Tibial nerve (tissue), 4 donors: Measurements from ENCODE around the gene SLC66A2. TPM values are rescaled to one million over a fixed set of nuclear protein-coding genes. Genes with fewer than 3 reads are reported as not detected.

Experiments used
- DNase-seq, 2 donors: peaks; one replicate each; pipeline ENCODE4 v3.0.0-alpha.2; 2019; ENCODE audit warnings: low spot score in 2 of 2
- H3K27ac ChIP-seq, 4 donors: fragments of 200-600 bp; sonication (generic) in 3 of 4; one replicate each; pipeline ENCODE4 v1.5.1; 2017 to 2019; ENCODE audit warnings: mild to moderate bottlenecking in 1 of 4
- H3K27me3 ChIP-seq, 2 donors: fragments of 200-600 bp; sonication (generic) in 1 of 2; one replicate each; pipeline versions ENCODE4 v1.5.1 to v1.6.0; 2017 to 2019
- H3K36me3 ChIP-seq, 3 donors: fragments of 200-600 bp; sonication (generic); one replicate each; pipeline ENCODE4 v1.5.1; 2018 to 2019
- H3K4me1 ChIP-seq, 4 donors: fragments of 200-600 bp; sonication (generic) in 3 of 4; one replicate each; pipeline ENCODE4 v1.5.1; 2017 to 2019
- H3K4me3 ChIP-seq, 4 donors: fragments of 200-600 bp; sonication (generic) in 3 of 4; one replicate each; pipeline ENCODE4 v1.5.1; 2017 to 2019; ENCODE audit warnings: mild to moderate bottlenecking in 1 of 4, moderate library complexity in 1 of 4
- H3K9me3 ChIP-seq, 4 donors: fragments of 200-600 bp; sonication (generic) in 3 of 4; one replicate each; pipeline ENCODE4 v1.5.1; 2017 to 2019
- CTCF ChIP-seq, 5 experiments: fragments of 200-600 bp in 3 of 5; fragments of 450-650 bp in 2 of 5; sonication (generic) in 3 of 5; IDR thresholded peaks; one replicate each; pipeline ENCODE4 v1.5.1; 2016 to 2019; ENCODE audit warnings: antibody characterized with exemption in 5 of 5, mild to moderate bottlenecking in 3 of 5, moderate library complexity in 2 of 5
- EP300 ChIP-seq, 2 donors: sonication (generic); formaldehyde crosslinking; IDR thresholded peaks; one replicate each; pipeline ENCODE4 v1.6.1; 2017; ENCODE audit warnings: antibody characterized with exemption in 2 of 2, mild to moderate bottlenecking in 1 of 2
- POLR2A ChIP-seq, 2 donors: fragments of 450-650 bp; IDR thresholded peaks; one replicate each; pipeline ENCODE4 v1.6.1; 2017; ENCODE audit warnings: antibody characterized with exemption in 2 of 2, mild to moderate bottlenecking in 2 of 2, moderate library complexity in 2 of 2
- WGBS, 2 donors: methylation state at CpG; one replicate each; pipeline ENCODE4 v1.1.5; 2018; 5-methylcytosine and 5-hydroxymethylcytosine counted together
- total RNA-seq, 4 donors: library from RNA; depleted of rRNA; stranded (reverse); fragments of >200 nt; gene quantifications; one replicate each; pipeline ENCODE4 v1.1.0, GENCODE V29; 2016

SLC66A2 gene
- total RNA-seq, 4 donors from 2014 or later, result 112 to 361 (median 222) TPM

- H3K27me3 ChIP-seq, result no peaks in the 10 kb centered on the region
- TF ChIP-seq EP300 (IDR thresholded peaks at IDR 0.05), result no peak
- no peak for TF ChIP-seq POLR2A (IDR thresholded peaks at IDR 0.05)
- TF ChIP-seq CTCF (IDR thresholded peaks at IDR 0.05), result no peak
- 79 to 88% methylated on average over 9 of the region's 9 CpGs for WGBS, 2 donors
- DNase-seq, result no peak
- no peaks in the 10 kb centered on the region for H3K4me1 ChIP-seq
- no peak overlapping the region for H3K4me3 ChIP-seq
- H3K9me3 ChIP-seq, result no peaks in the 10 kb centered on the region
- H3K27ac ChIP-seq, result no peak overlapping the region
- peaks cover 0 to 90% (median 9%) of the 10 kb centered on the region in 3 donors for H3K36me3 ChIP-seq
Measured at GRCh38 chr18:79971986-79972385, 20.5 kb upstream of the SLC66A2 start.

GRCh38 chr18:79971211-79971952, 19.9 kb upstream of the SLC66A2 start:
- TF ChIP-seq CTCF (IDR thresholded peaks at IDR 0.05) (no peak), POLR2A (IDR thresholded peaks at IDR 0.05) (no peak), EP300 (IDR thresholded peaks at IDR 0.05) (no peak)
- no peaks in the 10 kb centered on the region for H3K27me3 ChIP-seq
- no peak for DNase-seq
- no peaks in the 10 kb centered on the region for H3K4me1 ChIP-seq
- no peaks in the 10 kb centered on the region for H3K9me3 ChIP-seq
- no peak overlapping the region for H3K27ac ChIP-seq
- peaks cover 0 to 85% (median 9%) of the 10 kb centered on the region in 3 donors for H3K36me3 ChIP-seq
- H3K4me3 ChIP-seq, result no peak overlapping the region
- WGBS, 2 donors, result 91 to 93% methylated on average over 17 of the region's 17 CpGs

GRCh38 chr18:79970419-79971133, 19.1 kb upstream of the SLC66A2 start:
- no peak overlapping the region for H3K4me3 ChIP-seq
- no peaks in the 10 kb centered on the region for H3K27me3 ChIP-seq
- 81 to 88% methylated on average over 12 of the region's 12 CpGs for WGBS, 2 donors
- DNase-seq, result no peak
- TF ChIP-seq CTCF (IDR thresholded peaks at IDR 0.05) (no peak), POLR2A (IDR thresholded peaks at IDR 0.05) (no peak), EP300 (IDR thresholded peaks at IDR 0.05) (no peak)
- no peaks in the 10 kb centered on the region for H3K9me3 ChIP-seq
- no peak overlapping the region for H3K27ac ChIP-seq
- peaks cover 0 to 77% (median 9%) of the 10 kb centered on the region in 3 donors for H3K36me3 ChIP-seq
- H3K4me1 ChIP-seq, result peaks cover 0 to 2% (median under 1%) of the 10 kb centered on the region in 4 donors

- 8 to 13% methylated on average over 24 of the region's 24 CpGs for WGBS, 2 donors
- H3K27ac ChIP-seq, result peak overlapping the region; percentile 54 to 92 (median 89)
- DNase-seq, result no peak
- no peaks in the 10 kb centered on the region for H3K9me3 ChIP-seq
- H3K36me3 ChIP-seq, result peaks cover 0 to 26% (median 0%) of the 10 kb centered on the region in 3 donors
- H3K4me1 ChIP-seq, result peaks cover 0 to 37% (median 9%) of the 10 kb centered on the region in 4 donors
- peak overlapping the region; percentile 41 to 78 (median 76) for H3K4me3 ChIP-seq
- no peaks in the 10 kb centered on the region for H3K27me3 ChIP-seq
- no peak for TF ChIP-seq CTCF (IDR thresholded peaks at IDR 0.05)
- TF ChIP-seq POLR2A (IDR thresholded peaks at IDR 0.05), result no peak
- TF ChIP-seq EP300 (IDR thresholded peaks at IDR 0.05), result peak in 1 of 2 donors; percentile 46
Measured at GRCh38 chr18:79965119-79965902, 13.9 kb upstream of the SLC66A2 start.
